T follicular helper cell (primary cell): Measurements from ENCODE around the gene IGSF6.
"Not testable (repeated sequence)": the region's sequence is repeated elsewhere in the genome, so short reads cannot be mapped to it uniquely, and the experiment has no call there.

Source experiments
- DNase-seq: peaks from one replicate; pipeline ENCODE4 v3.0.0-alpha.2; 2020; ENCODE audit warnings: low read depth
- total RNA-seq, 2 experiments: gene quantifications; one replicate each; lab custom pipeline; 2026; lab: John Stamatoyannopoulos, UW

IGSF6 gene, protein sequence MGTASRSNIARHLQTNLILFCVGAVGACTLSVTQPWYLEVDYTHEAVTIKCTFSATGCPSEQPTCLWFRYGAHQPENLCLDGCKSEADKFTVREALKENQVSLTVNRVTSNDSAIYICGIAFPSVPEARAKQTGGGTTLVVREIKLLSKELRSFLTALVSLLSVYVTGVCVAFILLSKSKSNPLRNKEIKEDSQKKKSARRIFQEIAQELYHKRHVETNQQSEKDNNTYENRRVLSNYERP
- 0.09 to 1.1 reads per million in 2 experiments for total RNA-seq

- no peak for DNase-seq
These were observed at the start of gene IGSF6 for GRCh38 chr16:21652453-21652852. TSS of gene IGSF6 (minus strand) at chr16:21652608. CDS start at chr16:21652598, 10 bp downstream.

DNA sequence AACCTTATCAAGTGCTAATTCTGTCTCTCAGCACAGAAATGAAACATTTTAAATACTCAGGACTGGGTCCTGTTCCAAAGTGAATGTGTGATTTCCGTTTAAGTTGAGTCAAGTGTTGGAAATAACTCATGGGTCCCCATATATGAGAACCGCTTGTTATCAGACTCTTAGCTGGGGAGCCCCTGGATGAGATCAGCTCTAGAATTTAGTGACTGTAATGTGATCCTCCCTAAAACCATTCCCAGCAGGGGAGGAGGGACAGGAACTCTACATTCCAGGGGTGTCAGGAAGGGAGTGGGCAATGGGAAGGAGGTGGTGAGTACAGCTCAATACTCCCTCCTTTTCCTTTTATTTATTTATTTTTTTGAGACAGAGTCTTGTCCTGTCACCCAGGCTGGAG lies 48.9 kb upstream of the IGSF6 start:
- no peak for DNase-seq

GRCh38 chr16:21698169-21699032 lies 46.0 kb upstream of the IGSF6 start:
- no peak for DNase-seq

GRCh38 chr16:21697032-21697431 lies 44.6 kb upstream of the IGSF6 start:
- DNase-seq = no peak

DNA sequence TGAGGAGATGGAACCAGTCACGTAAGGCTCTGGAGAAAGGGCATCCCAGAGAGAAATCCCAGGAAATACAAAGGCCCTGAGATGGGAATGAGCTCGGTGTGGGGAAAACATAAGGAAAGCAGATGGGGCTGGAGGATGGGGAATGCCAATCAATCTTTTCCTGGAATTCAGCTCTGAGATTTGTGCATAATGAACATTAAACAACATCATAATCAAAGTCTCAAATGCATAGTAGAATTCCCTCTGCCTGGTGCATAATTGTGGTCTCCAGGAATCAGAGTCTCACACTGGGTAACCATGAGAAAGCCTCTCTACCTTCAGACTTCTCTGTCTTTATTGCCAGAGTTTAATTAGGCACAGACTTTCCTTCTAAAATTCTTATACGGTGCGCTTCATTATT lies 42.2 kb upstream of the IGSF6 start:
- no peak for DNase-seq

GRCh38 chr16:21690967-21691366 lies 38.6 kb upstream of the IGSF6 start:
- not testable (repeated sequence) for DNase-seq

GRCh38 chr16:21689107-21689506 lies 36.7 kb upstream of the IGSF6 start:
- DNase-seq = no peak

DNA sequence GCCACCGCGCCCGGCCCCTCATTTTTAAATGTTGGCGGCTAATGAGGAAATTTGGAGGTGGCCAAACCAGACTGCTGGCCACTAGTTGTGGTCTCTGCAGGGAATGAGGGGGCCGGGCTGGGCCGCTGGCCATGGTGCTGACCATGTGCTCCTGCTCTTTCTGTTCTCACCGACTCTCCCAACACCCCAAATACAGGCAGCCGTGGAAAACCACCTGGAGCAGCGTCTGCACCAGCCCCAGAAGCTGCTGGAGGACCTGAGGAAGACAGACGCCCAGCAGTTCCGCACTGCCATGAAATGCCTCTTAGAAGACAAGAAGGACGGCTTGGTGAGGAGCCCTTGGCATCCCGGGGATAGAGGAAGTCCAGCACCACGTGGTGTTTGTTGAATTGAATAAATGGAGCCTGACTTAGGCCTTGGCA lies 32.6 kb upstream of the IGSF6 start:
- DNase-seq = no peak

DNA sequence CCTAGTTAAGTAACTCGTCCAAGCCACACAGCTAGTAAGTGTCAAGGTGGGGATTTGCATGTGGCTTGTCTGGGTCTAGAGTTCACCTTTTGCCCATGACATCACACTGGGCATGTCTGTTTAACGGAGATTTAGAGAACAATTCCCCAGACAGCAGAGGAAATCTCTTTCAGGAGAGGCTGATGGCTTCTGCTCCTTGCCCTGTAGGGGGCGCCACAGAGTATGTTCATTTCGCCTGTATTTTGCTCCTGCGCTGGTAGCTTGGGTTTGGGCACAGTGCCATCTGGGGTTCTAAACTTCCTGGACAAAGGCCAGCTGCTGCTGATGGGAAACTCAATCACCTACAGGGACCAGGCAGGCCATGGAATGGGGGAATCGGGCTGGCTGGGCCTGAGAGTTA lies 31.8 kb upstream of the IGSF6 start:
- DNase-seq = peak; percentile 4

- no peak for DNase-seq
These were observed 30.8 kb upstream of the IGSF6 start for GRCh38 chr16:21683184-21683583.

GRCh38 chr16:21680714-21681113 lies 28.3 kb upstream of the IGSF6 start:
- DNase-seq = not testable (repeated sequence)

- not testable (repeated sequence) for DNase-seq
These were observed 22.0 kb upstream of the IGSF6 start for GRCh38 chr16:21674456-21674855.

DNA sequence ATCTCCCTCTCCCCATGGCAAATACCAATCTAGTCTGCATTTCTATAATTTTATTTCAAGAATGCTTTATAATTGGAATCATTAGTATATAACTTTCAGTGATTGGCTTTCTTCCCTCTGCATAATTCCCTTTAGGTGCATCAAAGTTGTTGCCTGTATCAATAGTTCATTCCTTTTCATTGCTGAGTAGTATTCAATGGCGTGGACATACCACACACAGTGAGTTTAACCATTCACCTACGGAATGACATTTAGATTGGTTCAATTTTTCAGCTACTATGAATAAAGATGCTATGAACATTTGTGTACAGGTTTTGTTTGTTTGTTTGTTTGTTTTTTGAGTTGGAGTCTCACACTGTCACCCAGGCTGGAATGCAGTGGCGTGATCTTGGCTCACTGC lies 21.1 kb upstream of the IGSF6 start:
- no peak for DNase-seq

- DNase-seq = no peak
These were observed 15.2 kb upstream of the IGSF6 start for GRCh38 chr16:21667575-21667974.

GRCh38 chr16:21666772-21667171 lies 14.4 kb upstream of the IGSF6 start:
- DNase-seq = no peak

DNA sequence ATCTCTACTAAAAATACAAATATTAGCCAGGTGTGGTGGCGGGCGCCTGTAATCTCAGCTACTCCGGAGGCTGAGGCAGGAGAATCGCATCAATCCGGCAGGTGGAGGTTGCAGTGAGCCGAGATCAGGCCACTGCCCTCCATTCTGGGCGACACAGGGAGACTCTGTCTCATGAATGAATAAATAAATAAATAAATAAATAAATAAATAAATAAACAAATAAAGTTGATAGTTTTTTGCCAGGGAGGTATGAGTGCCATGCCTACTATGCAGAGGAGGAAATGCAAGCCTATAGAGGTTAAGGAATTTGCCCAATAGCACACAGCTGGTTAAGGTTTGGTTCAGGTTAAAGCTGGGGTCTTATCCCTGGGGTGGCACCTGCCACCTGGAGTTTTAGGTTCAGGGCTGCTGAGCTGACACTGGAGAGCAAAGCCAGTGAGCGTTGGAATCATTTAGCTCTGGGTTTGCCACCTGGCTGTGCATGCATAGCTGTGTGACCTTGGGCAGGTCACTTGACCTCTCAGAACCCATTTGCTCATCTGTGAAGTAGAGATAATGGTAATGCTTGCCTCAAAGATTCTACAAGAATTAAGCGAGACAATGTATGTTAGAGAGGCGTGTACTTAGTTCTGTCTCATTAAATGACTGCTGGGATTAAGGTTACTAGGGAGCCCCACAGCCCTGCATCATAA lies 12.5 kb upstream of the IGSF6 start:
- DNase-seq = no peak

DNA sequence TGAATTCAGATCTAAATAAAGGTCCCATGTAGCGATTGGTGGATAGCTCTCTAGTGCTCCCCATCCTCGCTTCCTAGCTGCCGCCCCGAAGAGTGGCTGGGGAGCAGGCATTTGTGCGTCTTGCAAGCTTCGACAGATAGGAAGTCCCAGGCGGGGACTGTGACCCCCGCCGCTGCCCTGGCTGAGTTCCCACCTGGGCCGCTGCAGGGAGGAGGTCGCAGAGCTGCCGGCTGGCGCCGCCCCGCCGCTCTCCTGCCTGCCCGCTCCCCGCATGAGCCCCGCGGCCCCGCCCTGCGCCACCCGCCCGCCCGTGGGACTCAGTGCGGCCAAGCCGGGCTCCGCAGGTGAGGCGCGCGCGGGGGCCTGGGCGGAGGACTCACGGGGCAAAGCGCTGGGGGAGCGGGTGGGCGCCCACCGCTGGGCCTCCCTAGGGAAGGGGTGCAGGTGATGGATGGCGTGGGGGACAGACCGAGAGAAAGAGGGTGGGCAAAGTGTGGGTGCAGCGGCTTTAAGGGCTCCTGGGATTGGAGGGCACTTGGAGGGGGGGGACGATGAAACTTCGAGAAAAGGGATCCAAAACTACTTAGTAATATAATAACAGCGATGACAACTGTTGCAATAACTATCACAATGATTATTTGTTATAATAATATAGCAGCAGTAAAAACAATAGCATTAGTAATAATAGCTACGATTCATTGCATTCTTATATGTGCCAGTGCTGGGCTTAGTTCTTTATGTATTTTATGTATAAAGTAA lies 11.7 kb upstream of the IGSF6 start, which contains the start of gene OTOA:
TSS of gene OTOA (plus strand) at position 80 of the 759 bp plus-strand sequence. CDS start 14,547 bp downstream, outside the sequence.
- peak; percentile 3 for DNase-seq

GRCh38 chr16:21659124-21659523 lies 6.7 kb upstream of the IGSF6 start:
- no peak for DNase-seq

DNA sequence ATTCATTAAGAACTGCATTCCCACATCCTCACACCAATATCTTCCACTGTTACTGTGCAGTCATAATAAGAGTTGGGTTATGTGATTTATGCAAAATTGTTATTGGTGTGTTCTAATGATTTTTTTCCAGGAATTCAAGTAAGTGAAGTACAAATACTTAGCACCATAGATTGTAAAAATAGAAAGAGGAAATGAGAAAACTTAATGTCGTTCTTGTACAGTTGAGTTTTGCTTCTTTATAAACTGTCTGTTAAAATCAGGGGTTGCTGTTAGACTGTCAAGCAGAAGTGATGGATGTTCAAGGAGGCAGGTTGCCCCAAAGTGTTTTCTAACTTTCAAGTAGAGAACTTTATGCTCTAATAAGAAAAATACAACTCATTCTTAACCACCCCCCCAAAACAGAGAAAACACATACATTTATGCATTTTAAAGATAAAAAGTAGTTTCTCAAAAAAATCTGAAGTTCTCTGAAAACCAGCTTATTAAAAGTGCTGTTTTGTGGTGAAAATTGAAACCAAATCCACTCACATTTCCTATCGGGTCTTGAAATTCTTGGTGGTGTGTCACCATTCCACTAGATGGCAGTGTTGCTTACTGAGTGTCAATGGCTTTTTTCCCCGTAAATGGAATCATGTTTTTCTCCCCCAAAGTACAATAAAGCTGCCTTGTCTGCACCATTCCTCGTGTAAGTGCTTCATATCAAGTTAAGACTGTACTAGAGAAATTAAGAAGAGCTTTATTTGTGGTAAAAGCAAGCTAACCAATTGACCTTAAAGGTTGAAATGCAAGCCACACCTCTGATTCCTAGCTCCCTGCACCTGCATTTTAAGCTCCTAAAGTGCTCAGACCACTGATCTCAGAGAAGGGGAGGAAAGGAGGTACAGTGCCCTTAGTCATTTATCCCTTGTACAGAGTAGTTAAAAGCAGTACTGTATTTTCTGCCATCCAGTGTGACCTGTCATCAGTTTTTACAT lies 4.7 kb upstream of the IGSF6 start:
- DNase-seq = peak; percentile 27

DNA sequence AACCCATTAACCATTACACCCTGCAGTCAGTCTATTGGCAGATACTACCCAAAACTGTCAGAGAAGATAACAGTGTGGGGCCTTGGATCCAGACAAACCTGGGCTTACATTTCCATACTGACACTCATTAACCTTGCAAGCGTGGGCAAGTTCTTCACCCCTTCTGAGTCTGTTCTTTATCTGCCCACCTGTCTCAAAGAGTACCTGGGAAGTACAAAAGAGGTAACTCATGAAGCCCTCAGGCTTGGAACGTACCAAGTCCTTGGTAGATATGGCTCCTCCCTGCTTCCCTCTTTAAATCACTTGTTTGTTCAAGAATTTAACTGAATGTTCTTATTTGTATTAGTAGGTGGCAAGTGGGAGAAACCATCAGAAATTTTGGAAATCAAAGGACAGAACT lies 2.5 kb upstream of the IGSF6 start:
- DNase-seq = no peak

GRCh38 chr16:21654466-21654865 lies 2.1 kb upstream of the IGSF6 start:
- no peak for DNase-seq
